G401 (cell line): ENCODE data around the gene CTNNA3. TPM values are rescaled to one million over a fixed set of nuclear protein-coding genes. Genes with fewer than 3 reads are reported as not detected.

Experiments
- DNase-seq: peaks from one replicate; pipeline ENCODE4 v3.0.0-alpha.2; 2015; ENCODE audit warnings: low spot score
- in situ Hi-C: cut with HindIII; loops from 2 replicates; pipeline ENCODE4 v1.10.0; 2016; ENCODE audit warnings: low sequenced_read_pairs, mixed read lengths
- total RNA-seq: library from RNA; depleted of rRNA; stranded (reverse); fragments of >200 nt; shearing (Covaris generic); gene quantifications from 2 replicates; pipeline ENCODE4 v1.2.3, GENCODE V29; 2014

Gene CTNNA3
- total RNA-seq, 1 experiment from 2014 or later = not detected

GRCh38 chr10:66778351-66778750 lies 917.6 kb downstream of the CTNNA3 start:
- in situ Hi-C loops = no loop called here

GRCh38 chr10:66777665-66778064 lies 918.3 kb downstream of the CTNNA3 start:
- in situ Hi-C loops = no loop called here
- no peak for DNase-seq

More at GRCh38 chr10:66778351-66778750, 917.6 kb downstream of the CTNNA3 start:
- no peak for DNase-seq

- DNase-seq = no peak
- in situ Hi-C loops = no loop called here
Observed at GRCh38 chr10:66773472-66773817, 922.5 kb downstream of the CTNNA3 start.

- in situ Hi-C loops = no loop called here
- no peak for DNase-seq
Observed at GRCh38 chr10:66772548-66773471, 923.2 kb downstream of the CTNNA3 start.

- no peak for DNase-seq
- in situ Hi-C loops = no loop called here
Observed at GRCh38 chr10:66767707-66768106, 928.3 kb downstream of the CTNNA3 start.

- in situ Hi-C loops = no loop called here
- no peak for DNase-seq
Observed at GRCh38 chr10:66762218-66762729, 933.7 kb downstream of the CTNNA3 start.

GRCh38 chr10:66760941-66761340 lies 935.1 kb downstream of the CTNNA3 start:
- in situ Hi-C loops = no loop called here

GRCh38 chr10:66755474-66755873 lies 940.5 kb downstream of the CTNNA3 start:
- no peak for DNase-seq
- in situ Hi-C loops = no loop called here

More at GRCh38 chr10:66760941-66761340, 935.1 kb downstream of the CTNNA3 start:
- no peak for DNase-seq

GRCh38 chr10:66752714-66753113 lies 943.3 kb downstream of the CTNNA3 start:
- in situ Hi-C loops = no loop called here
- DNase-seq = no peak

- in situ Hi-C loops = no loop called here
Observed at GRCh38 chr10:66748217-66748616, 947.8 kb downstream of the CTNNA3 start.

GRCh38 chr10:66747451-66747850 lies 948.5 kb downstream of the CTNNA3 start:
- in situ Hi-C loops = no loop called here
- DNase-seq = no peak

More at GRCh38 chr10:66748217-66748616, 947.8 kb downstream of the CTNNA3 start:
- no peak for DNase-seq

GRCh38 chr10:66746711-66747110 lies 949.3 kb downstream of the CTNNA3 start:
- in situ Hi-C loops = no loop called here
- no peak for DNase-seq

GRCh38 chr10:66746246-66746645 lies 949.7 kb downstream of the CTNNA3 start:
- in situ Hi-C loops = no loop called here
- no peak for DNase-seq

- in situ Hi-C loops = no loop called here
- DNase-seq = no peak
Observed at GRCh38 chr10:66744915-66745314, 951.1 kb downstream of the CTNNA3 start.

GRCh38 chr10:66737241-66737640 lies 958.8 kb downstream of the CTNNA3 start:
- in situ Hi-C loops = no loop called here
- no peak for DNase-seq

GRCh38 chr10:66723608-66724400 lies 972.2 kb downstream of the CTNNA3 start:
- in situ Hi-C loops = no loop called here
- peak; percentile 12 for DNase-seq

- in situ Hi-C loops = no loop called here
- no peak for DNase-seq
Observed at GRCh38 chr10:66719483-66719882, 976.5 kb downstream of the CTNNA3 start.

GRCh38 chr10:66717231-66717981 lies 978.6 kb downstream of the CTNNA3 start:
- no peak for DNase-seq
- in situ Hi-C loops = no loop called here

- DNase-seq = no peak
- in situ Hi-C loops = no loop called here
Observed at GRCh38 chr10:66714741-66715140, 981.3 kb downstream of the CTNNA3 start.
